GM19238 (cell line): ENCODE measurements around the gene SUSD1.
"Not testable (repeated sequence)": the region's sequence is repeated elsewhere in the genome, so short reads cannot be mapped to it uniquely, and the experiment has no call there.

Source experiments
- DNase-seq: peaks from one replicate; pipeline ENCODE4 v3.0.0; 2011; ENCODE audit warnings: low spot score; ENCODE audit not compliant: insufficient read length

SUSD1 gene

GRCh38 chr9:112130997-112131396 is 44.1 kb downstream of the SUSD1 start:
- DNase-seq: no peak

- no peak for DNase-seq
These were observed 44.8 kb downstream of the SUSD1 start for GRCh38 chr9:112130347-112130746.

- no peak for DNase-seq
These were observed 45.9 kb downstream of the SUSD1 start for GRCh38 chr9:112129246-112129645.

DNA sequence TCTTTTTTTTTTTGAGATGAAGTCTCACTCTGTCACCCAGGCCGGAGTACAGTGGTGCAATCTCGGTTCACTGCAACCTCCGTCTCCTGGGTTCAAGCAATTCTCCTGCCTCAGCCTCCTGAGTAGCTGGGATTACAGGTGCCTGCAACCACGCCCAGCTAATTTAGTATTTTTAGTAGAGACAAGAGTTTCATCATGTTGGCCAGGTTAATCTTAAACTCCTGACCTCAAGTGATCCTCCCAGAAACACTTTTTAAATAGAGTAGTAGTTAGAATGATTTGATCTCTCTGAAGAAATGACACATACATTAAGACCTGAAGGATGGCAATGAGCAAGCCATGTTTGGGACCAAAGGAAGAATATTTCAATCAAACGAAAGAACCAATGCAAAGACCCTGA is 46.7 kb downstream of the SUSD1 start:
- not testable (repeated sequence) for DNase-seq

GRCh38 chr9:112127281-112127680 is 47.8 kb downstream of the SUSD1 start:
- no peak for DNase-seq

GRCh38 chr9:112125951-112126388 is 49.1 kb downstream of the SUSD1 start:
- no peak for DNase-seq

GRCh38 chr9:112124156-112124555 is 50.9 kb downstream of the SUSD1 start:
- no peak for DNase-seq

DNA sequence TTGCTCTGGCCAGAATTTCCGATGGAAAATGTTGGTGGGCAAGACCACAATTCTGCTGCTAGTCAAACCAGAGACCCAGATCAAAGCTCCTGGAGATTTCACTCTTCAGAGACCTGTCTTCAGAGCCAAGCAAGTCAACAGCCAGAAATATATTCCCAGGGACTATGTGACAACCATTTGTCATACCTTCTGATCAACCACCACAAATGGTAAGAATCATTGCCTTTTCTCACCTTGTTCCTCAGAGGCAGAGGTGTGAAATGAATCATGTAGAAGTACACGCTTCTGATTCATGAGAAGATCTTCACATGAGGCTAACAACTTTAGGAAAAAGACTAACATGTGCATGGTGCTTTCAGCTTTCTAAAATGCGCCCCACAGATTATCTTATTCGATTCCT is 53.5 kb downstream of the SUSD1 start:
- DNase-seq: no peak

DNA sequence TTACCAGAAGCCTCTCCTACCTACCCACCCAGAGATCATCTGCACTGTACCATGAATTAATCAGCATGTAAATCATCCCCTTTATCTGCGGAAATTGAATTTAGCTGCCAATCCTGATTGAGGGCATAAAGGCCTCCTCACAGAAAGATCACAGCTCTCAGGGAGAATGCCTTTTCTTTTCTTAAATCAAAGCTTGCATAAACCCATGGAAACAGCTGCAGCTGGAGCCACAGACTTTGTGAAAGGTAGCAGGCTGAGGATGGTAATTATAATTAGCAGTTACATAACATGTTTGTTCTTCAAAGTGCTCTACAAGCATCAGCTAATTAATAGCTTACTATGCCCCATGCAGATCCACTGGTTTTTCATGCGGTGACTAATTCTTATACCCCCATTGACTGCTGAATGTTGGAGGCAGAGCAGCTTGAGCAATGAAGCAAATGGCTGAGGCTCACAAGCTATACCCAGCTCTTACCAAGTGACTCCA is 54.6 kb downstream of the SUSD1 start:
- DNase-seq: no peak

- DNase-seq: no peak
These were observed 55.1 kb downstream of the SUSD1 start for GRCh38 chr9:112120030-112120341.

GRCh38 chr9:112119225-112120029 is 55.7 kb downstream of the SUSD1 start:
- no peak for DNase-seq

- DNase-seq: no peak
These were observed 57.1 kb downstream of the SUSD1 start for GRCh38 chr9:112118009-112118408.

- no peak for DNase-seq
These were observed 58.9 kb downstream of the SUSD1 start for GRCh38 chr9:112115970-112116753.

- DNase-seq: no peak
These were observed 60.0 kb downstream of the SUSD1 start for GRCh38 chr9:112115109-112115508.

DNA sequence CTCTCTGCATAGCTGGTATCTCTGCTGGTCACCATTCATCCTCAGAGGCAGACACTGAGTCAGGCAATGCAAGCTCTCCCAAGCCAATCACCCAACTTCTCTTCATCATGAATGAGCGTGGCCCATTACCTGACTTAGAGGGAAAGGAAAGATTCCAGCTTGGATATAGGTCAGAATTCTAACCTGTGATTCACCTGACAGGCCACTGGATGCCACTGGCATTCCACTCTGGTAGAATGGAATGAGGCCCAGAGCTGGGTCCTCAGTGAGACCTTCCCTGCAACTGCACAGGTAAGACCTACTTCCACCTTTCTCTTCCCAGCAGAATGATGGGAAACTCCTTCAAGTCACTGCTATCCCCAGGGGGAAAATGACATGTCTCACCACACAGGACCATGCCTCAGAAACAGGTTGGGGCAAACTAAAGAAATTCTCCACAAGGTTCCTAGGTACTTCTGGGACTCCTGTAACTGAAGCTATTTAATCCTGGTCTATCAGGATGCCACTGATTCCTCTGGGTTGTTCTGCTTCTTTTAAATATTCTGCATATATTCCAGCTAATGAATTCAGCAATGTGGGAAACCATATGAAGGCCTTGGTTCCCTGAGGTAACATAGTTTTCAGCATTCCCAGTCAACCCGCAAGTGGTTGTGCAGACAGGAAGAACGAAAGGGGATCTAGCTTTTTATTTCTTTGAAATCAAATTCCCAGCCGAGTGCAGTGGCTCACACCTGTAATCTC is 62.0 kb downstream of the SUSD1 start:
- no peak for DNase-seq

DNA sequence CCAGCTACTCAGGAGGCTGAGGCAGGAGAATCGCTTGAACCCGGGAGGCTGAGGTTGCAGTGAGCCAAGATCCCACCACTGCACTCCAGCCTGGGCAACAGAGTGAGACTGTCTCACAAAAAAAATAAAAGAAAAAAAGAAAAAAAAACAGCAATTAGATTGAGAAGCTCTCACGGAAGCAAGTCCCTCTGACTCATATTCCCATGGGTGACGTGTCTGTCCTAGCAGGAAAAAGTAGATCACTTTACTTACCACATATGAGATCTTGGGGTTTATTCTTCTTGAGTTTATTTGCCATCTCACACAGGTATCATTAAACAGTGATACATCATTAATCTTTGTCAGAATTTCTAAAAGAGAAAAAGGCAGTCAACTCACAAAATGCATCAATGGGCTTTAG is 62.6 kb downstream of the SUSD1 start:
- no peak for DNase-seq

- no peak for DNase-seq
These were observed 63.6 kb downstream of the SUSD1 start for GRCh38 chr9:112111461-112111860.

DNA sequence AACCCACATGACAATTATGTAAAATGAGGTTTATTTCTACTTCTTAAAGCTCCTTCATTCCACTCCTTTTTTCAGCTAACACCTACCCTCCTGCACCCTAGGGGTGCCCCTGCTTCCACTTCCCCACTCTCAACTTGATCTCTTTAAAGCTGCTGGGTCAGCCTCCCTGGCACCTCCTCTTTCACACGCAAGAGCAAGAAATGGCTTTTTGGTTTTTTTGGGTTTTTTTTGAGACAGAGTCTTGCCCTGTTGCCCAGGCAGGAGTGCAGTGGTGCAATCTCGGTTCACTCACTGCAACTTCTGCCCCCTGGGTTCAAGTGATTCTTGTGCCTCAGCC is 64.4 kb downstream of the SUSD1 start:
- DNase-seq: no peak

GRCh38 chr9:112110094-112110776 is 64.9 kb downstream of the SUSD1 start:
- DNase-seq: no peak

GRCh38 chr9:112104901-112105300 is 70.2 kb downstream of the SUSD1 start:
- no peak for DNase-seq

DNA sequence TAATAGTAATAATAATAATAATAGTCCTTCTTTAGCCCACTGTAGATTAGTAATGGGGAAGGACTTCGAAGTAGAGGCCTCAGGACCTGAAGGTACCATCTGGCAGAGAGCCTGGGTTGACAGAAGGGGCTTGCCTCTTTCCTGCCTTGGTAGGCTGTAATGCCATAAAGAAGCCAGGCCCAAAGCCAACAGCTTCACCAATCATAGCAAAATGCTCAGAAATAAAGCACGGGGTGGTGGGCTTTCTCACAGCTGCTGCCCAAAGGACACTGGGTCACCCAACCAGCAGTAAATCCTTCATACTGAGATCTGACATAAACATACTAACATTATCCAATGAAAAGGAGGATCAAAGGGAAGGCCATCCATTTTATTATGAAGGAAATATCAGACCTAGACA is 70.7 kb downstream of the SUSD1 start:
- no peak for DNase-seq

GRCh38 chr9:112103405-112103804 is 71.7 kb downstream of the SUSD1 start:
- no peak for DNase-seq
